D721Med (cell line): ENCODE measurements around the gene WDR70.

Experiments used
- DNase-seq: peaks from one replicate; pipeline ENCODE4 v3.0.0; 2011; ENCODE audit warnings: low spot score; ENCODE audit not compliant: insufficient read length
- FAIRE-seq: peaks from 2 replicates; lab custom pipeline; 2011; peaks lifted over from hg19 to GRCh38; lab: Jason Lieb, UNC
- TF ChIP-seq, protein P1 (sequence below): IDR thresholded peaks from 2 replicates; pipeline ENCODE4 v1.5.1; 2012; ENCODE audit warnings: mild to moderate bottlenecking, control low read depth; ENCODE audit not compliant: insufficient read depth; ENCODE audit errors: missing control alignments

The WDR70 gene

GRCh38 chr5:37727238-37727637 lies 348.1 kb downstream of the WDR70 start:
- DNase-seq, result no peak
- TF ChIP-seq, protein P1, sequence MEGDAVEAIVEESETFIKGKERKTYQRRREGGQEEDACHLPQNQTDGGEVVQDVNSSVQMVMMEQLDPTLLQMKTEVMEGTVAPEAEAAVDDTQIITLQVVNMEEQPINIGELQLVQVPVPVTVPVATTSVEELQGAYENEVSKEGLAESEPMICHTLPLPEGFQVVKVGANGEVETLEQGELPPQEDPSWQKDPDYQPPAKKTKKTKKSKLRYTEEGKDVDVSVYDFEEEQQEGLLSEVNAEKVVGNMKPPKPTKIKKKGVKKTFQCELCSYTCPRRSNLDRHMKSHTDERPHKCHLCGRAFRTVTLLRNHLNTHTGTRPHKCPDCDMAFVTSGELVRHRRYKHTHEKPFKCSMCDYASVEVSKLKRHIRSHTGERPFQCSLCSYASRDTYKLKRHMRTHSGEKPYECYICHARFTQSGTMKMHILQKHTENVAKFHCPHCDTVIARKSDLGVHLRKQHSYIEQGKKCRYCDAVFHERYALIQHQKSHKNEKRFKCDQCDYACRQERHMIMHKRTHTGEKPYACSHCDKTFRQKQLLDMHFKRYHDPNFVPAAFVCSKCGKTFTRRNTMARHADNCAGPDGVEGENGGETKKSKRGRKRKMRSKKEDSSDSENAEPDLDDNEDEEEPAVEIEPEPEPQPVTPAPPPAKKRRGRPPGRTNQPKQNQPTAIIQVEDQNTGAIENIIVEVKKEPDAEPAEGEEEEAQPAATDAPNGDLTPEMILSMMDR, result no peak
- no peak for FAIRE-seq

DNA sequence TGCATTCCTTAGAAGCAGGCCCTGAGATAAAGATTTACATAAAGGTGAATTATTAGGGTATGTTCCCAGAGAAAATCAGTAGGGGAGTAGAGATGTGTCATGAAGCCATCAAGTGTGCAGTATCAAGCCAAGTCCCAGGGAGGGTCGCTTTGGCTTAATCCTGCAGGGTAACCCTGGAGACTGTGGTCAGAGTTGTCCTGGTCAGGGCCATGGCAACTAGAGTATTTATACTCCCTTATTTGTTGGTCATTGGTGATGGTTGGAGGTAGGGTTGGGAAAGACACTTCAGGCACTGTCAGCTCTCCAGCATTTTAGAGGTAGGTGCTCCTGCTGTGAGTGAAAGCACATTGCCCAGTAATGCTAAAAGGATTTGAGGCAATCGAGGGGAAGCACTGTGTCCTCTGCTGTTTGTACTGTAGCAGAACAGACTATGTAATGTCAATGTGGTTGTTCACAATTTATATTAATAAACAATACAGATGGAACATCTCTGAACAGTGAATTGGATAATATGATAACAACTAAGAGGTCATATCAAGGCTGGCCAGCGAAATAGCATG lies 351.9 kb downstream of the WDR70 start:
- DNase-seq, result no peak
- no peak for FAIRE-seq

GRCh38 chr5:37734114-37734513 lies 355.0 kb downstream of the WDR70 start:
- DNase-seq (no peak), FAIRE-seq (no peak)
- TF ChIP-seq, protein P1, result no peak

More for the DNA sequence above, 351.9 kb downstream of the WDR70 start:
- TF ChIP-seq, protein P1, result no peak

DNA sequence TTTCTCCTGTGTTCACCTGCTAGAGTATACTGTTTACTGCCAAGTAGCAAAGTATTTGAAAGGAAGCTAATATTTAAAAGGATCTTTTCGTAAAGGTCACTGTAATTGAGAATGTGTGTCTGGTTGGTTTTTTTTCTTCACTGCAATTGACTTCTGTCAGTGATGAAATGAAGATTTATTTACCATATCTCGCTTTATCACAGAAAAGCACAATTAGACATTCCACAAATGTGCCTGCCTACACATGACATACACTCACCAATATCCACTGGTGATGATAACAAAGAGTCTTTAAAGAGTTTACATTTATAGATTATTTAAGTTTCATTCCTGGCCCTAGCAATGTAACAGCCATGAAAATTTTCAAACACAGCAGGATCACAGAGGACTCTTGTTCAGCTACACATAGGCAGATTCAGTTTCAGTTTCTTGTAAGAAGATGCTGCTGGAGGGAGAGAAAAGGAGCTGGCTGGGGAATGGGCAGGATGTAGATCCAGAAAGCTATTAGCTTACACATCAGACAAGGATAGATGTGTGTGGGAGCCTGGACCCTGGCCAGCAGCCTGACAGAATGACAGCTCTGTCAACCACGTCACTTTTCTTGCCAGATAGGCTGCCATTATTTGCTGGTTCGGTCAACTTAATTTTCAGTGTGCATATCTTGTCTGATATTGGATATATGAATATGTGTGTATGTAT lies 356.7 kb downstream of the WDR70 start:
- TF ChIP-seq, protein P1, result no peak
- no peak for DNase-seq
- FAIRE-seq, result no peak

GRCh38 chr5:37736397-37736796 lies 357.3 kb downstream of the WDR70 start:
- FAIRE-seq, result no peak
- TF ChIP-seq, protein P1, result no peak
- no peak for DNase-seq

DNA sequence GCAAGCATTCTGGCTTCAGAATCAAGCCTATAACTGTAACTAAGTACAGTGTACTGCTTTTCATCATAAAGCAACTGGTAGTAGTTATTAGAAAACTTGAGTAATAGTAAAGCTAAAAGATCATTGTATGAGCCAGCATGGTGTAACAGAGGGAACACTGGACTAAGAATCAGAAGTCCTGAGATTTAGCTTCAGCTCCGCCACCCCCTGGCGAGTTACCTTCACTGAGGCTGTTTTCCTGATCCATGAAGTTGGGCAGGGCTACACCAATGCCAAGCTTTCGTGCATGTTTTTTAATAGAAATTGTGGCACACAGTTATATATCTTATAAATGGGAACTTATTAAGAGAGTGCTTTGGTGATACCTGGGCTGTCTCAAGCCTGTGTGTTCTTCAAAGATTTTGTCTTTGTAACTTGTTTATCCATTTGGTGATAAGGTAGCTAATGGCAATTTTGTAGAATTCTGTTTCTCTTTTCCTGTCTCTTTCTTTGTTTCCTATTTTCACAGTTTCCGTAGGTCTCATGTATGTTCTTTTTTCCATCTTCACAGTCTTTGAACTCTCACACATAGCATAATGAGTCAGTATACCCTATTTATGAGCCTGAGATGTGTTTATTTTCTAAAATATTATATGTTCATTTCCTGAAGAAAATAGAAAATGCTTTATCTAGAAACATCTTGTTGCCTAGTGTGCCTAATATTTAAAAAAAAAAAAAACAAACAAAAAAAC lies 358.4 kb downstream of the WDR70 start:
- TF ChIP-seq, protein P1, result no peak
- DNase-seq, result no peak
- no peak for FAIRE-seq
